ENCODE data around the gene ZNF746. TPM values are rescaled to one million over a fixed set of nuclear protein-coding genes. Genes with fewer than 3 reads are reported as not detected.

ZNF746 gene
- total RNA-seq, 1 experiment from 2014 or later = 19.2 TPM

- DNase-seq = no peak
- H3K4me2 ChIP-seq = no peak overlapping the region
- ChIA-PET CTCF (no interaction called here), POLR2A (ENCODE audit: unreplicated experiment) (no interaction called here)
- no peaks in the 10 kb centered on the region for H3K9me2 ChIP-seq (ENCODE audit: insufficient read depth)
- TF ChIP-seq EZH2 (IDR thresholded peaks at IDR 0.05; ENCODE audit: low read depth) = no peak
- no peak for TF ChIP-seq CTCF (conservative IDR thresholded peaks at IDR 0.05)
- peaks cover 27% of the 10 kb centered on the region for H3K79me2 ChIP-seq (ENCODE audit: low read depth)
- H3K27me3 ChIP-seq (ENCODE audit: insufficient read depth, low read depth) = no peaks in the 10 kb centered on the region
- H3F3A ChIP-seq (ENCODE audit: insufficient read depth, low read depth) = no peaks in the 10 kb centered on the region
- H3K4me3 ChIP-seq = no peak overlapping the region
- H3K27ac ChIP-seq = no peak overlapping the region
- H3K36me3 ChIP-seq (ENCODE audit: low read depth) = no peaks in the 10 kb centered on the region; the same call in 1 of the 2 replicates
- H4K20me1 ChIP-seq (ENCODE audit: insufficient read depth) = peaks cover 17% of the 10 kb centered on the region; the same call in 1 of the 2 replicates
- H2AFZ ChIP-seq = no peak overlapping the region
- intact Hi-C loops (cut with micrococcal nuclease; ENCODE audit: unreplicated experiment) = no loop called here
- peaks cover 12% of the 10 kb centered on the region for H3K4me1 ChIP-seq (replicated peaks; ENCODE audit: insufficient read depth)
- H3K9me3 ChIP-seq (ENCODE audit: insufficient read depth, low read depth) = no peaks in the 10 kb centered on the region
- BruUV-seq (replicated peaks) = no TSS peak
Observed at GRCh38 chr7:149454750-149455149, 42.9 kb downstream of the ZNF746 start.

GRCh38 chr7:149454006-149454405 is 43.6 kb downstream of the ZNF746 start:
- BruUV-seq (replicated peaks) = no TSS peak
- Histone ChIP-seq H3K4me3 (no peak overlapping the region), H3K27me3 (ENCODE audit: insufficient read depth, low read depth) (no peaks in the 10 kb centered on the region), H3K79me2 (ENCODE audit: low read depth) (peaks cover 20% of the 10 kb centered on the region), H3K4me2 (no peak overlapping the region), H3K4me1 (replicated peaks; ENCODE audit: insufficient read depth) (peaks cover 10% of the 10 kb centered on the region), H3K9me2 (ENCODE audit: insufficient read depth) (no peaks in the 10 kb centered on the region), H2AFZ (no peak overlapping the region), H3K9me3 (ENCODE audit: insufficient read depth, low read depth) (no peaks in the 10 kb centered on the region), H3K27ac (no peak overlapping the region), H3F3A (ENCODE audit: insufficient read depth, low read depth) (no peaks in the 10 kb centered on the region), H3K36me3 (ENCODE audit: low read depth) (no peaks in the 10 kb centered on the region; the same call in 1 of the 2 replicates), H4K20me1 (ENCODE audit: insufficient read depth) (peaks cover 17% of the 10 kb centered on the region; the same call in 1 of the 2 replicates)
- TF ChIP-seq CTCF (conservative IDR thresholded peaks at IDR 0.05) (no peak), EZH2 (IDR thresholded peaks at IDR 0.05; ENCODE audit: low read depth) (no peak)
- DNase-seq = no peak
- POLR2A ChIA-PET (ENCODE audit: unreplicated experiment) = no interaction called here
- CTCF ChIA-PET = no interaction called here
- intact Hi-C loops (cut with micrococcal nuclease; ENCODE audit: unreplicated experiment) = no loop called here

- Histone ChIP-seq H4K20me1 (ENCODE audit: insufficient read depth) (peaks cover 3% of the 10 kb centered on the region; the same call in 1 of the 2 replicates), H2AFZ (no peak overlapping the region), H3K4me1 (replicated peaks; ENCODE audit: insufficient read depth) (no peaks in the 10 kb centered on the region), H3K79me2 (ENCODE audit: low read depth) (no peaks in the 10 kb centered on the region), H3K4me3 (no peak overlapping the region), H3K4me2 (no peak overlapping the region), H3K27ac (no peak overlapping the region), H3K27me3 (ENCODE audit: insufficient read depth, low read depth) (no peaks in the 10 kb centered on the region), H3F3A (ENCODE audit: insufficient read depth, low read depth) (no peaks in the 10 kb centered on the region), H3K36me3 (ENCODE audit: low read depth) (peaks cover 4% of the 10 kb centered on the region; the same call in 1 of the 2 replicates), H3K9me3 (ENCODE audit: insufficient read depth, low read depth) (no peaks in the 10 kb centered on the region), H3K9me2 (ENCODE audit: insufficient read depth) (no peaks in the 10 kb centered on the region)
- TF ChIP-seq CTCF (conservative IDR thresholded peaks at IDR 0.05) (no peak), EZH2 (IDR thresholded peaks at IDR 0.05; ENCODE audit: low read depth) (no peak)
- no TSS peak for BruUV-seq (replicated peaks)
- POLR2A ChIA-PET (ENCODE audit: unreplicated experiment) = no interaction called here
- CTCF ChIA-PET = no interaction called here
- intact Hi-C loops (cut with micrococcal nuclease; ENCODE audit: unreplicated experiment) = no loop called here
- no peak for DNase-seq
Observed at GRCh38 chr7:149450821-149451220, 46.8 kb downstream of the ZNF746 start.
